ENCODE data around the gene ITGA2B.

GRCh38 chr17:44384823-44385286 lies 4.6 kb downstream of the ITGA2B start:
- no peak for TF ChIP-seq CTCF (IDR thresholded peaks at IDR 0.05)
- TF ChIP-seq EP300 (IDR thresholded peaks at IDR 0.05), result no peak
- no peak for TF ChIP-seq POLR2A (IDR thresholded peaks at IDR 0.05)
- TF ChIP-seq POLR2AphosphoS5 (IDR thresholded peaks at IDR 0.05), result no peak
